ENCODE results near the gene IMMT. TPM values are rescaled to one million over a fixed set of nuclear protein-coding genes. Genes with fewer than 3 reads are reported as not detected.
"Not testable (repeated sequence)": the region's sequence is repeated elsewhere in the genome, so short reads cannot be mapped to it uniquely, and the experiment has no call there.

IMMT gene
- 100 to 1,000 TPM; 104 to 177 TPM for total RNA-seq

DNA sequence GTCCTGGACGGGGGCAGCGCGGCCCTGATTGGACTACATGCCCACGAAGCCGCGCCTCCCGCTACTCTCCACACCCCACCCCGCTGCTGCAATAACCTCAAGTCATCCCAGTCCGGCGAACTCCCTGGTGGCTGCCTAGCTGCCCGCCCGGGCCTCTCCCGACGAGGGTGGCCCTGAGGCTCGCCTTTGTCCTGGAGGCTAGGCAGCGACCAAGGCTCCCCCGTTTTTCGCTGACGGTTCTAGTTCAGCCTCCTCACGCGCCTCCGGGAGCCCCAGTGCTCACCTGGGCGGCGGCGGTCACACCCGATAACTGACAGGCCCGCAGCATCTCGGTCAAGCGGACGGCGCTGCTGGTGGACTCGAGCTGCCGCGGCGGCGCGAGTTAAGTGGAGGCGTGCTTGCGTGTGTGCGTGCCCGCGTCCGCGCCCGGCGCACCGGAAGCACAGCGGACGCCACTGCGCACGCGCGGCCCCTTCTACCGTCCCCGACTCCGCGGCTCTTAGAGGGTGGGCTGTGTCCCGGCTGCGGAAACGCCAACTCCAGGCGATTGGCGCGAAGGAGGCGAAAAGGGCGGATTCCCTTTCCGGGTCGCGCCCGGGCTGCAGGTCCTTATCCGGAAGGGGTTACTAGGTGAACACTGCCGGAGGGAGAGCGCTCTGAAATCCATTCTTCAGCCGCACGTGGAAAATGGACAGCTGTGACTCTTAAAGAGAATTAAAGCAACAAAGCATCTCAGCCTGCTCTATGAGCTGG is at the start of gene IMMT:
TSS of gene IMMT (minus strand) at position 408 of the 753 bp plus-strand sequence. CDS start at position 328, 80 bp downstream.
- H3K27me3 ChIP-seq, result no peaks in the 10 kb centered on the region
- TF ChIP-seq, protein P1, sequence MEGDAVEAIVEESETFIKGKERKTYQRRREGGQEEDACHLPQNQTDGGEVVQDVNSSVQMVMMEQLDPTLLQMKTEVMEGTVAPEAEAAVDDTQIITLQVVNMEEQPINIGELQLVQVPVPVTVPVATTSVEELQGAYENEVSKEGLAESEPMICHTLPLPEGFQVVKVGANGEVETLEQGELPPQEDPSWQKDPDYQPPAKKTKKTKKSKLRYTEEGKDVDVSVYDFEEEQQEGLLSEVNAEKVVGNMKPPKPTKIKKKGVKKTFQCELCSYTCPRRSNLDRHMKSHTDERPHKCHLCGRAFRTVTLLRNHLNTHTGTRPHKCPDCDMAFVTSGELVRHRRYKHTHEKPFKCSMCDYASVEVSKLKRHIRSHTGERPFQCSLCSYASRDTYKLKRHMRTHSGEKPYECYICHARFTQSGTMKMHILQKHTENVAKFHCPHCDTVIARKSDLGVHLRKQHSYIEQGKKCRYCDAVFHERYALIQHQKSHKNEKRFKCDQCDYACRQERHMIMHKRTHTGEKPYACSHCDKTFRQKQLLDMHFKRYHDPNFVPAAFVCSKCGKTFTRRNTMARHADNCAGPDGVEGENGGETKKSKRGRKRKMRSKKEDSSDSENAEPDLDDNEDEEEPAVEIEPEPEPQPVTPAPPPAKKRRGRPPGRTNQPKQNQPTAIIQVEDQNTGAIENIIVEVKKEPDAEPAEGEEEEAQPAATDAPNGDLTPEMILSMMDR (IDR thresholded peaks at IDR 0.05), result peak in 1 of 2 donors; percentile 14
- DNase-seq (ENCODE audit: low spot score), result peak; percentile 99
- H3K36me3 ChIP-seq, result no peaks in the 10 kb centered on the region
- H3K4me3 ChIP-seq, result peak within 1 kb of the TSS; percentile 94 to 97
- peaks cover 0 to 58% of the 10 kb centered on the region in 2 donors for H3K4me1 ChIP-seq
- H3K9me3 ChIP-seq, result no peaks in the 10 kb centered on the region
- H3K27ac ChIP-seq, result peak within 1 kb of the TSS; percentile 100

DNA sequence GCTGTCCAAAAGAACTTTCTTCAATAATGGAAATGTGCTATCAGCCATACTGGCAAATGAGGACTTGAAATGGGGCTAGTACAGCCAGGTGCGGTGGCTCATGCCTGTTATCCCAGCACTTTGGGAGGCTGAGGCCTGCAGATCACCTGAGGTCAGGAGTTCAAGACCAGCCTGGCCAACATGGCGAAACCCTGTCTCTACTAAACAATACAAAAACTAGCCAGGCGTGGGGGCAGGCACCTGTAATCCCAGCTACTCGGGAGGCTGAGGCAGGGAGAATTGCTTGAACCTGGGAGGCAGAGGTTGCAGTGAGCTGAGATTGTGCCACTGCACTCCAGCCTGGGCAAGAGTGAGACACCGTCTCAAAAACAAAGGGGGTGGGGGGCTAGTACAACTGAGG is 49.5 kb upstream of the IMMT start:
- peak overlapping the region in 1 of 2 donors; percentile 34 for H3K27ac ChIP-seq
- H3K27me3 ChIP-seq; H3K36me3 ChIP-seq; H3K4me3 ChIP-seq; H3K9me3 ChIP-seq; DNase-seq (ENCODE audit: low spot score): not testable (repeated sequence)
- peaks cover 0 to 23% of the 10 kb centered on the region in 2 donors for H3K4me1 ChIP-seq

DNA sequence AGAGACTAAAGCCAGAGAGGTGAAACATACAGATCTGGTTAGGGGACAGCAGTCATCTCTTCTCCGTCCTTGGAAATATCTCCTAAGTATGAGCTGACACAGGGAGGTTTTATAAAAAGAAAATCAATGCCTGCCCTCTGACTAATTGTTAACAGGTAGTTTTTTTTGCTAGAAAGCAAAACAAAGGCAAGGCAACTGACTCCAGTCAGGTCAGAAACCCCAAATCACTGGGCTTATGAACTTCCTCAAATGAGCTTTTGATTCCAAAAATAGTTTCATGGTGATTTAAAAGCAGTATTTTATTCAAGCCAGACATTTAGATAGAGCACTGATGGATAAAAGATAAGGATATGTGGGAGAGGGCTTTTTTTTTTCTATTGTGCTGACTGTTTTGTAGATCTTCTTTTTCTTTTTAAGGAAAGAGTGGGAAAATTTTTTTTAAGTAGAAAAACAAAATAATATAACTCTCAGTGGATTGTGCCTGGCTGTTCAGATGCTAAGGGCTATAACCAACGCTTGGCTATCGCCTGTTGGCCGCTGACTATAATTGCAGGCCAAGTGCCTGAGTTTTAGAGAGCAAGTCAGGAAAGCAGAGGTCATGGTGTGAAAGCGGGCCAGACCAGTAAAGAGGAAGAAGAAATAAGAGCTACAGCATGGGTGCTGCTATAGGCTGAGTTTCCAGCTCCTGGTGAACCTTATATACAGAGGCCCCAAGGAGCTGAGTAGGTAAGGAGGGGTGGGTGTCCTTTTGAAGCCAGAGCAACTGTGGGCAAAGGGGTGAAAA is 48.9 kb upstream of the IMMT start:
- Histone ChIP-seq H3K27ac (no peak overlapping the region), H3K9me3 (no peaks in the 10 kb centered on the region), H3K36me3 (no peaks in the 10 kb centered on the region), H3K4me3 (no peak overlapping the region), H3K27me3 (no peaks in the 10 kb centered on the region), H3K4me1 (peaks cover 0 to 17% of the 10 kb centered on the region in 2 donors)
- TF ChIP-seq, protein P1 (IDR thresholded peaks at IDR 0.05), result no peak
- DNase-seq (ENCODE audit: low spot score), result no peak

DNA sequence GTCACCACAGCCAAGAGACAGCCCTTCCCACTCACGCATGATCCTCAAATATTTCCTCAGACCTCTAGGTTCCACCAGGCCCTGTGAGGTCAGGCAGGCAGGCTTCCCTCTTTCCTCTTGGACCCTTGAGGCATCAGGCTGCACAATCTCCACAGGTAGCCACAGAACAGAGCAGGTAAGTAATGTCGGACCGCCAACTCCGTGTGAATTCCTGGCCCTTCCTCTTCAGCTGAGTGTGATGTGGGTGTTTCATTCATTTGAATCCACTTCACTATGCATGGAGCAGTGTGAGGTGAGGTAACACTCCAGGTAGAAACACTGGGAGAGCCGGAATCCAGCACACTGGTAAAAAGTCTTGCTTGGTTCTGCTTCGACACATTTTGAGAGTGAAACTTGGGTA is 48.0 kb upstream of the IMMT start:
- Histone ChIP-seq H3K36me3 (no peaks in the 10 kb centered on the region), H3K27me3 (no peaks in the 10 kb centered on the region), H3K9me3 (no peaks in the 10 kb centered on the region), H3K4me1 (peaks cover 0 to 17% of the 10 kb centered on the region in 2 donors), H3K4me3 (no peak overlapping the region), H3K27ac (no peak overlapping the region)
- no peak for DNase-seq (ENCODE audit: low spot score)
- TF ChIP-seq, protein P1 (IDR thresholded peaks at IDR 0.05), result no peak

DNA sequence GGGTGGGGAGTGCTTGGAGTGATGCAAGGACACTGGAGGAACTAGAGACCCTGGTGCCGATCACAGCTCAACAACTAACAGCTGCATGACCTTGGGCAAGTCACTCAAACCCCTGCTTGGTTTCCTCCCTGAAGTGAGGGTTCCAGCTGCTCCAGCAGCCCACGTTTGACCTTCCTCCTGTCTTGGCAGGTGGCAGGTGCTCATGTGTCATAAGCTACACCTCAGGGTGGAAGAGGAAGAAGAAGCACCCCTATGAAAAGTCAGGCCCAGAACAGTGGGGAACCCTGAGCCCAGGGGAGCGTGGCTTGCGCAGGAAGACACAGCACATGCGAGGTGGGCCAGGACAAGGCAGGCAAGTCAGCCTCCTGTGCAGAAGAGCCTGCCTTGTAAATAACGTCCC is 46.3 kb upstream of the IMMT start:
- Histone ChIP-seq H3K4me1 (peaks cover 0 to 21% of the 10 kb centered on the region in 2 donors), H3K4me3 (no peak overlapping the region)

More for the DNA sequence above, 46.3 kb upstream of the IMMT start:
- Histone ChIP-seq H3K9me3 (no peaks in the 10 kb centered on the region), H3K36me3 (no peaks in the 10 kb centered on the region), H3K27me3 (no peaks in the 10 kb centered on the region), H3K27ac (no peak overlapping the region)
- DNase-seq (ENCODE audit: low spot score), result no peak
- TF ChIP-seq, protein P1 (IDR thresholded peaks at IDR 0.05), result no peak

Measured in right atrium auricular region (tissue), 2 donors.